ENCODE results near the gene FHOD1. TPM values are rescaled to one million over a fixed set of nuclear protein-coding genes. Genes with fewer than 3 reads are reported as not detected.

The FHOD1 gene
- total RNA-seq, 2 experiments from 2014 or later, result 92.2 to 92.8 TPM

DNA sequence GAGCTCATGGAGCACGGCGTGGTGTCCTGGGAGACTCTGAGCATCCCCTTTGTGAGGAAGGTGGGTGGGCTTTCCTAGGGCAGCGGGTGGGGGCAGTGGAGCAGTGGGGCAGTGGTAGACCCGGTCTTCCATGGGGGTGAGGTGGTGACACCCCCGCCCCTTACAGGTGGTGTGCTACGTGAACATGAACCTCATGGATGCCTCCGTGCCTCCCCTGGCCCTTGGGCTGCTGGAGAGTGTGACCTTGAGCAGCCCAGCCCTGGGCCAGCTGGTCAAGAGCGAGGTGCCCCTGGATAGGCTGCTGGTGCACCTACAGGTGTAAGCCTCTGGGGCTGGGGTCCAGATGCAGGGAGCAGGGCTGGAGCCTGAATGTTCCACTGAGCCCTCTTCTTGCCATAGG, 46.8 kb downstream of the FHOD1 start:
- no peaks in the 10 kb centered on the region for H3K9me3 Mint-ChIP-seq
- H3K27ac Mint-ChIP-seq, result no peak overlapping the region
- H3K36me3 Mint-ChIP-seq, result peaks cover 15% of the 10 kb centered on the region
- DNase-seq, result no peak
- peaks cover 9% of the 10 kb centered on the region for H3K4me1 Mint-ChIP-seq
- POLR2A ChIA-PET, result no interaction called here
- H3K4me3 Mint-ChIP-seq, result no peak overlapping the region
- H3K27me3 Mint-ChIP-seq, result no peaks in the 10 kb centered on the region
- ATAC-seq (ENCODE audit: low read depth), result no peak

- H3K9me3 Mint-ChIP-seq, result no peaks in the 10 kb centered on the region
- H3K27me3 Mint-ChIP-seq, result no peaks in the 10 kb centered on the region
- H3K4me1 Mint-ChIP-seq, result peaks cover 9% of the 10 kb centered on the region
- ATAC-seq (ENCODE audit: low read depth) (no peak), DNase-seq (no peak)
- POLR2A ChIA-PET, result no interaction called here
- H3K4me3 Mint-ChIP-seq, result no peak overlapping the region
- H3K36me3 Mint-ChIP-seq, result peaks cover 15% of the 10 kb centered on the region
- no peak overlapping the region for H3K27ac Mint-ChIP-seq
Measured at GRCh38 chr16:67199808-67200198, 47.5 kb downstream of the FHOD1 start.

DNA sequence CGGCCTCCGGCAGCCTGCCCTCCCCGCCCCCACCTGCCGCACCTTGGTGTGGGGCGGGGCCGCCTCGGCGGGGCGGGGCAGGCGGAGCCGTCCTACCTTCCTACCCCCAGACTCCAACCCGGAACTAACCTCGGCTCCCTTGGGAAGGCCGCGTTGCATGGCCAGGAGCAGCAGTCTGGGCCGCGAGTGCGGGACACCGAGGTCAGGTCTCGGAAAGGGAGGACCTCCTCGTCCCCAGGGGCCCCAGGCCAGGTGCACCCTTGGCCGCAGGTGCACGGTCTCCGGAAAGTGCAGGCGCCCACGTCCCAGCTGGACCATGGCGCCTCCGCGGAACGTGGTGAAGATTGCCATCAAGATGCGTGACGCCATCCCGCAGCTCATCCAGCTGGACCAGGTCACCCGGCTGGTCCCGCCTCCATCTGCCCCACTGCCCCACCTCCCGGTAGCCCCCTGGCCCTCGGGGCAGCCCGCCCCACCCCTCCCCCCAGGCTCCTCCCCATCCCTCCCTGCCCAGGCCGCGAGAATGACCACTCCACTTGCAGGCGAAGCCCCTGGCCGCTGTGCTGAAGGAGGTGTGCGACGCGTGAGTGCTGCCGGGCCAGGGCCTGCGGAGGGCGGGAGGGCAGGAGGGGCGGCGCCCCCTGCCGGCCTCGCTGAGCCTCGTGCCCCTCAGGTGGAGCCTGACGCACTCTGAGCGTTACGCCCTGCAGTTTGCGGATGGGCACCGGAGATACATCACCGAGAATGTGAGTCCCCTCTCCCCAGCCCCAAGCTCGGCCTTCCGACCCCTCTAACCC, 48.1 kb downstream of the FHOD1 start, which contains the start of gene ELMO3:
ELMO3 (plus strand) TSS at position 121 of the 797 bp plus-strand sequence; CDS start at position 317, 196 bp downstream.
- Mint-ChIP-seq H3K27me3 (no peaks in the 10 kb centered on the region), H3K4me1 (peaks cover 9% of the 10 kb centered on the region), H3K9me3 (no peaks in the 10 kb centered on the region), H3K27ac (no peak within 1 kb of the TSS), H3K4me3 (no peak within 1 kb of the TSS), H3K36me3 (peaks cover 15% of the 10 kb centered on the region)
- DNase-seq (no peak), ATAC-seq (ENCODE audit: low read depth) (no peak)
- POLR2A ChIA-PET, result no interaction called here

GRCh38 chr16:67198238-67198734, 49.0 kb downstream of the FHOD1 start:
- H3K27me3 Mint-ChIP-seq, result no peaks in the 10 kb centered on the region
- peaks cover 17% of the 10 kb centered on the region for H3K4me1 Mint-ChIP-seq
- H3K27ac Mint-ChIP-seq, result no peak overlapping the region
- no peak overlapping the region for H3K4me3 Mint-ChIP-seq
- no peaks in the 10 kb centered on the region for H3K9me3 Mint-ChIP-seq
- ATAC-seq (ENCODE audit: low read depth), result peak; percentile 35
- H3K36me3 Mint-ChIP-seq, result peaks cover 15% of the 10 kb centered on the region
- no peak for DNase-seq
- POLR2A ChIA-PET, result interaction anchor here (1.0 to 1.6 kb wide), 2 partner anchors 10 to 29 kb away, joined by 3 to 8 read pairs; partner anchors contain the start of gene TMEM208

DNA sequence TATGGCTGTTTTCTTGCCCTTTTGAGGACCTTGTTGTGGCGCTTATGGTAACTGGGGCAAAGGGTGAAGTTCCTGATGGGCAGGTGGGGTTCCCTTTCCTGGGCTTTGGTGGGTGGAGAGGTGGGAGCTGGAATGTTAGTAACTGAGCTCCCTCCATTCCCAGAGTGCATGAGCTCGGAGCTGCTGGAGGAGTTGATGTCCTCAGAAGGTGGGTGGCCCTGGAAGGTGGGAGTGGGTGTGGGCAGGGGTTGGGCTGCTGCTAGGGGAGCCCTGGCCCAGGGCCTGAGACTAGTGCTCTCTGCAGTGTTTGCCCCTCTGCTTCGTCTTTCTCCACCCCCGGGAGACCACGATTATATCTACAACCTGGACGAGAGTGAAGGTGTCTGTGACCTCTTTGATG, 49.6 kb downstream of the FHOD1 start:
- H3K9me3 Mint-ChIP-seq, result no peaks in the 10 kb centered on the region
- POLR2A ChIA-PET, result interaction anchor here (0.9 to 1.6 kb wide), 3 partner anchors 11 to 151 kb away, joined by 3 to 8 read pairs (median 5); partner anchors contain the start of gene TMEM208
- DNase-seq (no peak), ATAC-seq (ENCODE audit: low read depth) (no peak)
- peaks cover 17% of the 10 kb centered on the region for H3K36me3 Mint-ChIP-seq
- H3K4me3 Mint-ChIP-seq, result no peak overlapping the region
- no peaks in the 10 kb centered on the region for H3K27me3 Mint-ChIP-seq
- H3K4me1 Mint-ChIP-seq, result peaks cover 23% of the 10 kb centered on the region
- H3K27ac Mint-ChIP-seq, result no peak overlapping the region

- ATAC-seq (ENCODE audit: low read depth), result no peak
- Mint-ChIP-seq H3K4me1 (peaks cover 26% of the 10 kb centered on the region), H3K4me3 (no peak overlapping the region), H3K27ac (peak overlapping the region; percentile 8), H3K27me3 (no peaks in the 10 kb centered on the region), H3K36me3 (peaks cover 19% of the 10 kb centered on the region), H3K9me3 (no peaks in the 10 kb centered on the region)
- DNase-seq, result no peak
- POLR2A ChIA-PET, result interaction anchor here (0.9 kb wide), 1 partner anchor 150 kb away, joined by 5 read pairs; no protein-coding TSS in a partner anchor
Measured at GRCh38 chr16:67196881-67197280, 50.4 kb downstream of the FHOD1 start.

DNA sequence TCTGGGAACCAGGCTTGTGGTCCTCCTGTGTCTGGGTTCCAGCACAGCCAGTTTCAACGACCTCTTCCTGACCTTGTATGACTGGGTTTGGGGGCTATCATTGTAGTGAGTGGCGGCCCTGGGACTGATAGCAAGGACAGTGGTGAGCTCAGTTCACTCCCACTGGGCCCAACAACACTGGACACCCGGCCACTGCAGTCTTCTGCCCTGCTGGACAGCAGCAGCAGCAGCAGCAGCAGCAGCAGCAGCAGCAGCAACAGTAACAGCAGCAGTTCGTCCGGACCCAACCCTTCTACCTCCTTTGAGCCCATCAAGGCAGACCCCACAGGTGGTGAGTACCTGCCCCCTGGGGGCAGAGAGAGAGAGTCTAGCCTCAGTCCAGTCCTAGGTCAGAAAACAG, 51.6 kb downstream of the FHOD1 start:
- Mint-ChIP-seq H3K36me3 (peaks cover 19% of the 10 kb centered on the region), H3K4me1 (peaks cover 32% of the 10 kb centered on the region), H3K27ac (peak overlapping the region; percentile 13), H3K9me3 (no peaks in the 10 kb centered on the region), H3K27me3 (no peaks in the 10 kb centered on the region), H3K4me3 (no peak overlapping the region)
- POLR2A ChIA-PET, result no interaction called here
- DNase-seq, result no peak
- ATAC-seq (ENCODE audit: low read depth), result no peak

GRCh38 chr16:67194260-67194659, 53.0 kb downstream of the FHOD1 start:
- peak overlapping the region; percentile 95 for H3K4me3 Mint-ChIP-seq
- no peaks in the 10 kb centered on the region for H3K9me3 Mint-ChIP-seq
- ATAC-seq (ENCODE audit: low read depth) (no peak), DNase-seq (no peak)
- H3K4me1 Mint-ChIP-seq, result peaks cover 32% of the 10 kb centered on the region
- no peaks in the 10 kb centered on the region for H3K27me3 Mint-ChIP-seq
- H3K27ac Mint-ChIP-seq, result no peak overlapping the region
- POLR2A ChIA-PET, result no interaction called here
- H3K36me3 Mint-ChIP-seq, result peaks cover 17% of the 10 kb centered on the region

DNA sequence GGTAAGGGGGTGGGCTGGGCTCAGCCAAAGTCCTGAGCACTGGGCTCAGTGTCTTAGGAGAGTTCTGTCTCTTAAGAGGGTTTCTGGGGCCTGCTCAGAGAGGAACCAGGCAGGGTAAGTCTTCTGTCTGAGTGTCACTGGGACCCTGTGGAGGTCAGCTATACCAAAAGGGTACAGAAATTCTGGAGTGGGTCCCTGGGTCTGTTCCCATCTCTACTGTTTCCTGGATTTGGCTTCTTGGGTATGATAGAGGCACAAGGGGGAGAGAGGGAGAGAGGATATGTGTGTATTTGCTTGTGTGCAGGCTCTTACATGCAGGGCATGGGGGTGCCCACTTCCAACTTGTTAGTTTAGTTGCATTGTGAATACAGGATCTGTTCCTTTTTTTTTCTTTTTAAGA, 53.7 kb downstream of the FHOD1 start:
- H3K9me3 Mint-ChIP-seq, result no peaks in the 10 kb centered on the region
- no peak for DNase-seq
- POLR2A ChIA-PET, result interaction anchor here (1.1 to 1.4 kb wide), 4 partner anchors 10 to 179 kb away, joined by 3 to 11 read pairs (median 3); partner anchors contain the start of gene MATCAP1
- H3K36me3 Mint-ChIP-seq, result peaks cover 17% of the 10 kb centered on the region
- no peak for ATAC-seq (ENCODE audit: low read depth)
- peaks cover 32% of the 10 kb centered on the region for H3K4me1 Mint-ChIP-seq
- peak overlapping the region; percentile 86 for H3K27ac Mint-ChIP-seq
- peak overlapping the region; percentile 95 for H3K4me3 Mint-ChIP-seq
- no peaks in the 10 kb centered on the region for H3K27me3 Mint-ChIP-seq

DNA sequence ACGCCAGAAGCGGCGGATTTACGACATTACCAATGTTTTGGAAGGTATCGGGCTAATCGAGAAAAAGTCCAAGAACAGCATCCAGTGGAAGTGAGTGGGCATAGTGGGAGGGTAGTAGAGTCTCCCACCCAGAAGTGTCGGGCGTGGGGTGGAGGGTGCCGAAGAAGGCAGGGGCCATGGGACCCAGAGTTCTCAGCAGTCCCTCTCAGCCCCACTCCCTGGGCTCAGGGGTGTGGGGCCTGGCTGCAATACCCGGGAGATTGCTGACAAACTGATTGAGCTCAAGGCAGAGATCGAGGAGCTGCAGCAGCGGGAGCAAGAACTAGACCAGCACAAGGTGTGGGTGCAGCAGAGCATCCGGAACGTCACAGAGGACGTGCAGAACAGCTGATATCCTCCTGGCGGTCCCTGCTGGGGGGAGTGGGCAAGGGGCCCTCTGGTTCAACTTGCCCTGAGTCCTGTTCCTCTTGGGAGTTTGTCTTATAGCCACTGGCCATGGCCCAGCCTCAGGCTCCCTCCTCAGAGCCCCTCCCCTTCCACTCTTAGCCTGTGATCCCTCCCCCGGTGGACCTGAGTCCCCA, 54.4 kb downstream of the FHOD1 start:
- no peaks in the 10 kb centered on the region for H3K9me3 Mint-ChIP-seq
- peak overlapping the region; percentile 86 for H3K27ac Mint-ChIP-seq
- ATAC-seq (ENCODE audit: low read depth), result no peak
- POLR2A ChIA-PET, result interaction anchor here (1.0 to 1.4 kb wide), 8 partner anchors 9 to 210 kb away, joined by 3 to 11 read pairs (median 3); partner anchors contain the start of genes MATCAP1, SLC9A5 and TMEM208
- H3K4me1 Mint-ChIP-seq, result peaks cover 27% of the 10 kb centered on the region
- DNase-seq, result no peak
- H3K27me3 Mint-ChIP-seq, result no peaks in the 10 kb centered on the region
- H3K4me3 Mint-ChIP-seq, result peak overlapping the region; percentile 95
- H3K36me3 Mint-ChIP-seq, result peaks cover 17% of the 10 kb centered on the region

GRCh38 chr16:67191995-67192681, 55.1 kb downstream of the FHOD1 start, which contains the start of gene E2F4:
Gene E2F4, plus strand, starts transcription at chr16:67192155. Its CDS starts 73 bp downstream, at chr16:67192228.
- Mint-ChIP-seq H3K9me3 (no peaks in the 10 kb centered on the region), H3K27ac (peak within 1 kb of the TSS; percentile 86), H3K36me3 (peaks cover 17% of the 10 kb centered on the region), H3K4me1 (peaks cover 27% of the 10 kb centered on the region), H3K4me3 (peak within 1 kb of the TSS; percentile 95), H3K27me3 (no peaks in the 10 kb centered on the region)
- POLR2A ChIA-PET, result interaction anchor here (0.7 to 1.4 kb wide), 9 partner anchors 9 to 209 kb away, joined by 3 to 11 read pairs (median 3); partner anchors contain the start of genes HSF4, MATCAP1, SLC9A5 and TMEM208
- DNase-seq, result peak; percentile 90
- peak; percentile 91 for ATAC-seq (ENCODE audit: low read depth)

DNA sequence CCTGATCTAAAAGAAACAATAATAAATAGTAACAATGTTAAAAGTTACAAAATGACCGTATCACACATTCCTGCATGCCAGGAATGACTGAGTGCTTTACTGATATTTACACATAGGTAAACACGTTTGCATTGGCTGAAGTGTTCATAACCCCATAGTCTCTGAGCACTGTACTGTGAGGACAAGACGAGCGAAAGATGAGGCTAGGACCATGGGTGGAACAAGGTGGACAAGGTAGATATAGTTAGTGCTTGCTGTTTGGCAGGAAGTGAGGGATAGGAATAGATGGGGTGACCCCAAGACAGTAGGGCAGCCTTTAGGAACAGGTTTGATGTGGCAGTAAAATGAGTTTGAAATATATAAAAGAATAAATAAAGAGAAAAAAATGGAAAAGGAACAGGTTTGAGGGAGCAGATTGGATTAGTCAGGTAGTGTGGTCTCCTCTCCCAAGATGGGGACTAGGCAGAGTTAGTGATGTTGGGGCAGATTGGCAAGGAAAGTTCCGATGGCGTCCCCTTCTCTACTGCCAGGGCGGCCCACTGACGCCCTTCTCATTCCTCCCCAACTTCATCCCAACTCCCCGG, 55.8 kb downstream of the FHOD1 start:
- Mint-ChIP-seq H3K27me3 (peaks cover 4% of the 10 kb centered on the region), H3K4me3 (peak overlapping the region; percentile 95), H3K4me1 (peaks cover 27% of the 10 kb centered on the region), H3K27ac (peak overlapping the region; percentile 84), H3K36me3 (peaks cover 12% of the 10 kb centered on the region), H3K9me3 (no peaks in the 10 kb centered on the region)
- peak; percentile 45 for ATAC-seq (ENCODE audit: low read depth)
- DNase-seq, result no peak
- POLR2A ChIA-PET, result interaction anchor here (0.7 to 1.0 kb wide), 2 partner anchors 26 to 208 kb away, joined by 3 to 4 read pairs; partner anchors contain the start of gene HSF4
